HepG2 (cell line): Measurements from ENCODE around the gene CHDH. TPM values are rescaled to one million over a fixed set of nuclear protein-coding genes. Genes with fewer than 3 reads are reported as not detected.
A peak's percentile ranks its signal among the peaks of the same experiment; 100 is the strongest.

Source experiments
- DPF2 ChIP-seq: sonication (generic); formaldehyde crosslinking; IDR thresholded peaks from 2 replicates; pipeline ENCODE4 v1.4.0; 2020; ENCODE audit warnings: mild to moderate bottlenecking, low read depth, missing genetic modification reagents, borderline replicate concordance
- GATA4 ChIP-seq: sonication (generic); IDR thresholded peaks from 2 replicates; pipeline ENCODE4 v1.6.1; 2016; ENCODE audit warnings: antibody characterized with exemption, low read depth, borderline replicate concordance
- HNRNPL ChIP-seq: fragments of 200-400 bp; formaldehyde crosslinking; IDR thresholded peaks from 2 replicates; pipeline ENCODE4 v1.6.1; 2017; ENCODE audit warnings: mild to moderate bottlenecking, low read depth, low read length
- IKZF1 ChIP-seq: fragments of 450-650 bp; IDR thresholded peaks from 2 replicates; pipeline ENCODE4 v1.7.1; 2016
- NFIC ChIP-seq: IDR thresholded peaks from 2 replicates; pipeline ENCODE4 v1.6.1; 2012; ENCODE audit warnings: mild to moderate bottlenecking, low read length, inconsistent platforms
- TEAD2 ChIP-seq: sonication (generic); formaldehyde crosslinking; IDR thresholded peaks from 2 replicates; pipeline ENCODE4 v1.9.0; 2021; ENCODE audit warnings: missing genetic modification reagents
- ZFX ChIP-seq: sonication (generic); formaldehyde crosslinking; IDR thresholded peaks from 2 replicates; pipeline ENCODE4 v1.4.0; 2020; ENCODE audit warnings: mild to moderate bottlenecking, low read depth, missing genetic modification reagents, moderate library complexity
- ZNF430 ChIP-seq: sonication (generic); formaldehyde crosslinking; IDR thresholded peaks from 2 replicates; pipeline ENCODE4 v1.9.0; 2021; ENCODE audit warnings: mild to moderate bottlenecking, missing genetic modification reagents
- ZNF816 ChIP-seq: sonication (generic); formaldehyde crosslinking; IDR thresholded peaks from 2 replicates; pipeline ENCODE4 v1.8.0; 2022; ENCODE audit warnings: missing genetic modification reagents, mild to moderate bottlenecking, borderline replicate concordance
- ZSCAN22 ChIP-seq: sonication (generic); formaldehyde crosslinking; IDR thresholded peaks from 2 replicates; pipeline ENCODE4 v1.4.0; 2020; ENCODE audit warnings: mild to moderate bottlenecking, missing genetic modification reagents
- polyA plus RNA-seq, 8 experiments: library from polyadenylated mRNA; depleted of rRNA in 3 of 8; stranded (reverse) in 7 of 8; unstranded in 1 of 8; fragments of >200 nt; fragmentation: Illumina TruSeq in 4 of 8; extraction: Trizol in 4 of 8; gene quantifications; 2 replicates each; pipeline versions ENCODE4 v1.2.1 to v1.2.3, GENCODE V29; 2011 to 2016; ENCODE audit warnings: low read depth in 4 of 8, missing spikeins in 1 of 8, mixed read lengths in 1 of 8; ENCODE audit not compliant: insufficient read depth in 1 of 8
- total RNA-seq, 5 experiments: library from RNA; depleted of rRNA; stranded (reverse); fragments of >200 nt; fragmentation: Illumina TruSeq; extraction: Trizol; gene quantifications; 2 replicates each; pipeline ENCODE4 v1.2.3, GENCODE V29; 2016; ENCODE audit warnings: low read depth in 1 of 5
- TF ChIP-seq, protein P1 (sequence below): sonication (generic); formaldehyde crosslinking; IDR thresholded peaks from 2 replicates; pipeline ENCODE4 v1.5.0; 2020; ENCODE audit warnings: missing genetic modification reagents
- TF ChIP-seq, protein P2 (sequence below): fragments of 450-650 bp; IDR thresholded peaks from 2 replicates; pipeline ENCODE4 v1.6.1; 2017
- TF ChIP-seq, protein P3 (sequence below): IDR thresholded peaks from 2 replicates; pipeline ENCODE4 v1.6.1; 2016; ENCODE audit warnings: low read depth, borderline replicate concordance
- TF ChIP-seq, protein P4 (sequence below): sonication (generic); formaldehyde crosslinking; IDR thresholded peaks from 2 replicates; pipeline ENCODE4 v1.4.0; 2020; ENCODE audit warnings: mild to moderate bottlenecking, missing genetic modification reagents, borderline replicate concordance
- TF ChIP-seq, protein P5 (sequence below): sonication (generic); formaldehyde crosslinking; IDR thresholded peaks from 2 replicates; pipeline ENCODE4 v1.5.0; 2020; ENCODE audit warnings: missing genetic modification reagents
- TF ChIP-seq, protein P6 (sequence below): sonication (generic); formaldehyde crosslinking; IDR thresholded peaks from 2 replicates; pipeline ENCODE4 v1.4.0; 2020; ENCODE audit warnings: missing genetic modification reagents, mild to moderate bottlenecking, borderline replicate concordance
- TF ChIP-seq, protein P7 (sequence below): sonication (generic); formaldehyde crosslinking; IDR thresholded peaks from 2 replicates; pipeline ENCODE4 v1.5.1; 2020; ENCODE audit warnings: missing genetic modification reagents, mild to moderate bottlenecking, borderline replicate concordance

Gene CHDH
- total and polyA plus RNA-seq, 2 of the 13 experiments (the other 11 are each of a cell fraction or from before 2014, with no cell fraction given): 28.1 to 48.9 TPM

DNA sequence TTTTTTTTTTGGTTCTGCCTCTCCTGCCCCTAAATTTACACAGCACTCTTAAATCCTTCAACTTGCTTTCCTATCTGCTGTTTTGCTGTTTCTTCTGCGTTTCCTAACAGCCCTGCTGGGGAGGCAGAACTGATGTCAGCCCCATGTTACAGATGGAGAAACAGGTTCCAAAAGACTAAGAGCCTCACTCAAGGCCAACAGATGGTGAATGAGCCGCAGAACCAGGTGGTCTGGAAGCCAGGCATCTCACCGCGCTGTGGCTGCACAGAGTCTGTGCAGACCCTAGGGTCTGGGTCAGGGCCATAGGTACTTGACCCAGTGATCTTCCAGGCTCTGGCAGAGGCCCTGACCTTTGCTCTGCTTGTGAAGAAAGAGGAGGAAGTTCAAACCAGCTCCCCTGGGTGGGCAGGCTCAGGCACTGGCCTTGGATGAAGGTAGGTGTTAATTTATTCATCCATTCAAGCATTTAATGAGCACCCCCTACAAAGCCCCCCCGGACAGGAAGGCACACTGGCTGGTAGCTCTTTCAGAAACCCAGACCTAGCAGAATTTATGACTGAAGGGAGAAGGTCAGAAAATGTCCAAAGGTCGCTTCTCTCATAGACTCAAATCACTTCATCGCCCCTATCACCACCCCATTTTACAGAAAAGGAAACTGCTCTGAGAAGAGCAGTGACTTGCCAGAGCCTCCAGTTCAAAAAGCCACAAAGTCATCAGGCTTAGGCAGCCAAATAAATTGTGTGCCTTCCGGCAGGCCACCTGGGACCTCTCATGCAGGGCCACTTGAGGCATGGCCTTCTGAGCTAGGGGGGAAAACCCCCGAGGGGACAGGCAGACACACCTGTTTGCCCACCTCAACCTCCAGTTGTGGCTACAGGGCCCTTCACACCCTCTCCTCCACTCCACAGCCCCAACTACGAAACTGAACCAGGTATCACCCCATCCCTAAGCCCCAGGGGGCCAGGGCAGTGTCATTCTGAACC is 2.7 kb downstream of the CHDH start (continued):
- TF ChIP-seq, protein P1, sequence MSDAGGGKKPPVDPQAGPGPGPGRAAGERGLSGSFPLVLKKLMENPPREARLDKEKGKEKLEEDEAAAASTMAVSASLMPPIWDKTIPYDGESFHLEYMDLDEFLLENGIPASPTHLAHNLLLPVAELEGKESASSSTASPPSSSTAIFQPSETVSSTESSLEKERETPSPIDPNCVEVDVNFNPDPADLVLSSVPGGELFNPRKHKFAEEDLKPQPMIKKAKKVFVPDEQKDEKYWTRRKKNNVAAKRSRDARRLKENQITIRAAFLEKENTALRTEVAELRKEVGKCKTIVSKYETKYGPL (CRISPR knock-in tag): 0 out of 2 replicates have a peak, but pooled peaks have one; percentile 29
- TF ChIP-seq, protein P2, sequence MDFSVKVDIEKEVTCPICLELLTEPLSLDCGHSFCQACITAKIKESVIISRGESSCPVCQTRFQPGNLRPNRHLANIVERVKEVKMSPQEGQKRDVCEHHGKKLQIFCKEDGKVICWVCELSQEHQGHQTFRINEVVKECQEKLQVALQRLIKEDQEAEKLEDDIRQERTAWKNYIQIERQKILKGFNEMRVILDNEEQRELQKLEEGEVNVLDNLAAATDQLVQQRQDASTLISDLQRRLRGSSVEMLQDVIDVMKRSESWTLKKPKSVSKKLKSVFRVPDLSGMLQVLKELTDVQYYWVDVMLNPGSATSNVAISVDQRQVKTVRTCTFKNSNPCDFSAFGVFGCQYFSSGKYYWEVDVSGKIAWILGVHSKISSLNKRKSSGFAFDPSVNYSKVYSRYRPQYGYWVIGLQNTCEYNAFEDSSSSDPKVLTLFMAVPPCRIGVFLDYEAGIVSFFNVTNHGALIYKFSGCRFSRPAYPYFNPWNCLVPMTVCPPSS: no peak
- TF ChIP-seq, protein P3, sequence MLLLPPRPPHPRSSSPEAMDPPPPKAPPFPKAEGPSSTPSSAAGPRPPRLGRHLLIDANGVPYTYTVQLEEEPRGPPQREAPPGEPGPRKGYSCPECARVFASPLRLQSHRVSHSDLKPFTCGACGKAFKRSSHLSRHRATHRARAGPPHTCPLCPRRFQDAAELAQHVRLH (CRISPR knock-in tag): peak; percentile 19; the same call in 1 of the 2 replicates
- TF ChIP-seq HNRNPL: no peak; the same call in 1 of the 2 replicates
- TF ChIP-seq, protein P4, sequence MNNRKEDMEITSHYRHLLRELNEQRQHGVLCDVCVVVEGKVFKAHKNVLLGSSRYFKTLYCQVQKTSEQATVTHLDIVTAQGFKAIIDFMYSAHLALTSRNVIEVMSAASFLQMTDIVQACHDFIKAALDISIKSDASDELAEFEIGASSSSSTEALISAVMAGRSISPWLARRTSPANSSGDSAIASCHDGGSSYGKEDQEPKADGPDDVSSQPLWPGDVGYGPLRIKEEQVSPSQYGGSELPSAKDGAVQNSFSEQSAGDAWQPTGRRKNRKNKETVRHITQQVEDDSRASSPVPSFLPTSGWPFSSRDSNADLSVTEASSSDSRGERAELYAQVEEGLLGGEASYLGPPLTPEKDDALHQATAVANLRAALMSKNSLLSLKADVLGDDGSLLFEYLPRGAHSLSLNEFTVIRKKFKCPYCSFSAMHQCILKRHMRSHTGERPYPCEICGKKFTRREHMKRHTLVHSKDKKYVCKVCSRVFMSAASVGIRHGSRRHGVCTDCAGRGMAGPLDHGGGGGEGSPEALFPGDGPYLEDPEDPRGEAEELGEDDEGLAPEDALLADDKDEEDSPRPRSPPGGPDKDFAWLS (CRISPR knock-in tag): no peak
- TF ChIP-seq IKZF1: no peak
- no peak; the same call in 1 of the 2 replicates for TF ChIP-seq GATA4
- no peak for TF ChIP-seq ZNF816 (CRISPR knock-in tag)
- peak; percentile 30 for TF ChIP-seq NFIC
- TF ChIP-seq ZFX (CRISPR knock-in tag): no peak
- TF ChIP-seq, protein P5, sequence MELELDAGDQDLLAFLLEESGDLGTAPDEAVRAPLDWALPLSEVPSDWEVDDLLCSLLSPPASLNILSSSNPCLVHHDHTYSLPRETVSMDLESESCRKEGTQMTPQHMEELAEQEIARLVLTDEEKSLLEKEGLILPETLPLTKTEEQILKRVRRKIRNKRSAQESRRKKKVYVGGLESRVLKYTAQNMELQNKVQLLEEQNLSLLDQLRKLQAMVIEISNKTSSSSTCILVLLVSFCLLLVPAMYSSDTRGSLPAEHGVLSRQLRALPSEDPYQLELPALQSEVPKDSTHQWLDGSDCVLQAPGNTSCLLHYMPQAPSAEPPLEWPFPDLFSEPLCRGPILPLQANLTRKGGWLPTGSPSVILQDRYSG: 0 out of 2 replicates have a peak, but pooled peaks have one; percentile 69
- TF ChIP-seq, protein P6, sequence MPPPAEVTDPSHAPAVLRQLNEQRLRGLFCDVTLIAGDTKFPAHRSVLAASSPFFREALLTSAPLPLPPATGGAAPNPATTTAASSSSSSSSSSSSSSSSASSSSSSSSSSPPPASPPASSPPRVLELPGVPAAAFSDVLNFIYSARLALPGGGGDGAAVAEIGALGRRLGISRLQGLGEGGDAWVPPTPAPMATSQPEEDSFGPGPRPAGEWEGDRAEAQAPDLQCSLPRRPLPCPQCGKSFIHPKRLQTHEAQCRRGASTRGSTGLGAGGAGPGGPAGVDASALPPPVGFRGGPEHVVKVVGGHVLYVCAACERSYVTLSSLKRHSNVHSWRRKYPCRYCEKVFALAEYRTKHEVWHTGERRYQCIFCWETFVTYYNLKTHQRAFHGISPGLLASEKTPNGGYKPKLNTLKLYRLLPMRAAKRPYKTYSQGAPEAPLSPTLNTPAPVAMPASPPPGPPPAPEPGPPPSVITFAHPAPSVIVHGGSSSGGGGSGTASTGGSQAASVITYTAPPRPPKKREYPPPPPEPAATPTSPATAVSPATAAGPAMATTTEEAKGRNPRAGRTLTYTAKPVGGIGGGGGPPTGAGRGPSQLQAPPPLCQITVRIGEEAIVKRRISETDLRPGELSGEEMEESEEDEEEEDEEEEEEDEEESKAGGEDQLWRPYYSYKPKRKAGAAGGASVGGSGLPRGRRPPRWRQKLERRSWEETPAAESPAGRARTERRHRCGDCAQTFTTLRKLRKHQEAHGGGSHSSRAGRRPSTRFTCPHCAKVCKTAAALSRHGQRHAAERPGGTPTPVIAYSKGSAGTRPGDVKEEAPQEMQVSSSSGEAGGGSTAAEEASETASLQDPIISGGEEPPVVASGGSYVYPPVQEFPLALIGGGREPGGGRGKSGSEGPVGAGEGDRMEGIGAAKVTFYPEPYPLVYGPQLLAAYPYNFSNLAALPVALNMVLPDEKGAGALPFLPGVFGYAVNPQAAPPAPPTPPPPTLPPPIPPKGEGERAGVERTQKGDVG (CRISPR knock-in tag): no peak
- no peak for TF ChIP-seq TEAD2 (CRISPR knock-in tag)
- no peak for TF ChIP-seq ZSCAN22 (CRISPR knock-in tag)
- TF ChIP-seq, protein P7, sequence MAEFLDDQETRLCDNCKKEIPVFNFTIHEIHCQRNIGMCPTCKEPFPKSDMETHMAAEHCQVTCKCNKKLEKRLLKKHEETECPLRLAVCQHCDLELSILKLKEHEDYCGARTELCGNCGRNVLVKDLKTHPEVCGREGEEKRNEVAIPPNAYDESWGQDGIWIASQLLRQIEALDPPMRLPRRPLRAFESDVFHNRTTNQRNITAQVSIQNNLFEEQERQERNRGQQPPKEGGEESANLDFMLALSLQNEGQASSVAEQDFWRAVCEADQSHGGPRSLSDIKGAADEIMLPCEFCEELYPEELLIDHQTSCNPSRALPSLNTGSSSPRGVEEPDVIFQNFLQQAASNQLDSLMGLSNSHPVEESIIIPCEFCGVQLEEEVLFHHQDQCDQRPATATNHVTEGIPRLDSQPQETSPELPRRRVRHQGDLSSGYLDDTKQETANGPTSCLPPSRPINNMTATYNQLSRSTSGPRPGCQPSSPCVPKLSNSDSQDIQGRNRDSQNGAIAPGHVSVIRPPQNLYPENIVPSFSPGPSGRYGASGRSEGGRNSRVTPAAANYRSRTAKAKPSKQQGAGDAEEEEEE (CRISPR knock-in tag): peak; percentile 11; the same call in 1 of the 2 replicates
- TF ChIP-seq ZNF430 (CRISPR knock-in tag): no peak; the same call in 1 of the 2 replicates
- TF ChIP-seq DPF2: 0 out of 2 replicates have a peak, but pooled peaks have one; percentile 9
